Urinary bladder (tissue), 4 donors: ENCODE data around the gene GNB1. TPM values are rescaled to one million over a fixed set of nuclear protein-coding genes. Genes with fewer than 3 reads are reported as not detected.
A peak's percentile ranks its signal among the peaks of the same experiment; 100 is the strongest.

Experiments
- DNase-seq: peaks from one replicate; pipeline ENCODE4 v3.0.0-alpha.2; 2015; ENCODE audit errors: extremely low spot score
- H3K27ac ChIP-seq: one replicate; pipeline ENCODE4 v1.5.1; 2013; ENCODE audit warnings: low read depth, mild to moderate bottlenecking, moderate library complexity
- H3K36me3 ChIP-seq: one replicate; pipeline ENCODE4 v1.6.1; 2013; ENCODE audit warnings: mild to moderate bottlenecking, moderate library complexity; ENCODE audit not compliant: insufficient read depth
- H3K4me1 ChIP-seq: one replicate; pipeline ENCODE4 v1.6.1; 2013; ENCODE audit warnings: mild to moderate bottlenecking, moderate library complexity; ENCODE audit not compliant: insufficient read depth
- H3K4me3 ChIP-seq: one replicate; pipeline ENCODE4 v1.5.1; 2013; ENCODE audit warnings: low read depth, low read length
- WGBS: extraction: QIAGEN DNeasy Blood & Tissue Kit; methylation state at CpG from one replicate; pipeline ENCODE4 v1.1.7; 2013; 5-methylcytosine and 5-hydroxymethylcytosine counted together
- polyA plus RNA-seq: library from polyadenylated mRNA; stranded (reverse); fragments of 200-250 nt; gene quantifications from one replicate; pipeline ENCODE4 v1.2.3, GENCODE V29; 2013
- total RNA-seq: library from RNA; depleted of rRNA; stranded (reverse); fragments of >200 nt; gene quantifications from one replicate; pipeline ENCODE4 v1.2.3, GENCODE V29; 2014
- donor health status: healthy with polysubstance abuse.
- donor health status: healthy.

Gene GNB1
- total and polyA plus RNA-seq, 2 donors = 123 to 200 TPM

DNA sequence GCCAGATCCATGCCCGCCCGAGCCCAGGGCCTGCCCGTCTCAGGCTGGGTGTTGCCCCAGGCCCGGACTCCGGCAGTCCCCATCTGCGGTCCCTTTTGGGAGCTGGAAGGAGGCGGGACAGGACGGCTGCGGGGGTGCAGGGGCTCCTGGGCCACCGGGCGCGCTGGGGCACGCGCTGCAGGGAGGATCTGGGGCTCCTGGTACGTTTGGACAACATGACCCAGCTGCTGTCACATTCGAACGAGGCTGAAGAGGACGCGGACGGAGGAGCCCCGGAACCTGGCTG lies 17.6 kb upstream of the GNB1 start:
- Histone ChIP-seq H3K4me3 (peak overlapping the region; percentile 63), H3K4me1 (peaks cover 3% of the 10 kb centered on the region), H3K36me3 (no peaks in the 10 kb centered on the region), H3K27ac (peak overlapping the region; percentile 91)
- WGBS = 6% methylated on average over 21 of the region's 21 CpGs
- no peak for DNase-seq

DNA sequence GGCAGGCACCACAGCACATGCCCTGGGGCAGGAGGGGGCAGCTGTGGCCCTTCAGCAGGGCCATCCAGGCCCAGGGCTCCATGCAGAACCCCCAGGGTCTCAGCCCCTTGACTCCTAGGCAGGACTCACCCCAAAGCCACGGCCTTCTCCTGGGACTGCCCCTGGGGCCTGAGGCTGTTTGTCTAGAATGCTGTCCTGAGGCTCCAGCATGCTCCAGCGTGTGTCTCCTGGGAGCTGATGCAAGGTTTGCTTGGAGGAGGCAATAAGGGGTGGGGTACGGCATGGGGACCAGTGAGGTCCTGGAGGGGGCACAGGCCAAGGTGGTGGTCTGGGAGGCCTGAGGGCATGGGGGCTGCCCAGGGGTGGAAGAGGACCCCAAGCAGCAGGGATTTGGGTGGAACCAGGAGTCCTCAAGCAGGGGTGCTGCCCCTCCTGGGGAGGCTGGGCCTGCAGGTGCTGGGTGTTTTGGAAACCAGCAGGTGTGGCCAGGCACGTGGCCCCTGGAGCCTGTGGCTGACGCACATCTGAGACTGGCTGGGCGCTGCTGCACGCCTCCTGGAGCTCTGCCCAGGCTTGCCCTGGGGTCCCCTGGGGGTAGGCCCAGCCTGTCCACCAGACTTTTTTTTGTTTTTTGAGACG lies 16.3 kb upstream of the GNB1 start:
- no peaks in the 10 kb centered on the region for H3K36me3 ChIP-seq
- peaks cover 3% of the 10 kb centered on the region for H3K4me1 ChIP-seq
- H3K27ac ChIP-seq = no peak overlapping the region
- no peak for DNase-seq
- H3K4me3 ChIP-seq = no peak overlapping the region
- 69% methylated on average over 8 of the region's 8 CpGs for WGBS

DNA sequence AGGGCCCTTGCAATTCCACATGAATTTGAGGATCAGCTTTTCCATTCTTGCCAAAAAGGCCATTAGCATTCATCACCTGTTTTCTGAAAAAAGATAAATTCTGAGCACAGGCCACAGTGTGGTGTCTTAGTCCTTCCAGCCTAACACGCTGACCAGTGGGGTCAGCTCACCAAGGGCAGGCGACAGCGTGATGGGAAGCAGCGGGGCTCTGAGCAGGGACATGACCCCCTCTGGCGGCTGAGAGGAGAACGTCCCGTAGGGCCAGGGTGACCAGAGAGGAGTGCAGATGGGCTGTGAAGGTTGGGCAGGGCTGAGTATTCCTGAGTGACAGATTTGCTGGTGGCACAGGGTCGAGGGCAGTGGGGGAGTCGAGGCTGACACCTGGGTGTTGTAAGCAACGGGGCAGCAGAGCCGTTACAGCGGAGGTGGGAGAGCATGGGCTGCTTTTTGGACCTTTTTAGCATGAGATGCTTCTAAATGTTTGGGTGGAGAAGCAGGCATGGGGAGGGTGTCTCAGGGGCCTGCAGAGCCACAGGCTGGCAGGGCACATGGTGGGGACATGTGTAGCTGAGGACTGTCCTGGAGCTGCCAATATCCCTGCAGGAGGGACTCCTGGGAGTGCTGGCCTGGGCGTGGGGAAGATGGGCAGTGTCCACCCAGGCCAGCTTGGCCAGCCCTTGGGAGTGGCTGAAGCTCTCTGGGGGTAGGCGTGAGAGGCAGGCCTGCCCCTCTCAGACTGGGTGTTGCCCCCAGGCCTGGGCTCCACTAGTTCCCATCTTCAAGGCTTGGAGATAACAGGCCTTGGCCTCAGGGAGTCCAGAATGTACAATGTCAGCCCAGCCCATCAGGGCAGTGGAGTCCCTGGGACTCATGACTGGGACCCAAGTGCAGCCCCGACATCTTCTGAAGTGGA lies 15.6 kb upstream of the GNB1 start:
- Histone ChIP-seq H3K4me1 (peaks cover 3% of the 10 kb centered on the region), H3K4me3 (no peak overlapping the region), H3K36me3 (no peaks in the 10 kb centered on the region), H3K27ac (no peak overlapping the region)
- 23% methylated on average over 15 of the region's 15 CpGs for WGBS
- peak; percentile 49 for DNase-seq

DNA sequence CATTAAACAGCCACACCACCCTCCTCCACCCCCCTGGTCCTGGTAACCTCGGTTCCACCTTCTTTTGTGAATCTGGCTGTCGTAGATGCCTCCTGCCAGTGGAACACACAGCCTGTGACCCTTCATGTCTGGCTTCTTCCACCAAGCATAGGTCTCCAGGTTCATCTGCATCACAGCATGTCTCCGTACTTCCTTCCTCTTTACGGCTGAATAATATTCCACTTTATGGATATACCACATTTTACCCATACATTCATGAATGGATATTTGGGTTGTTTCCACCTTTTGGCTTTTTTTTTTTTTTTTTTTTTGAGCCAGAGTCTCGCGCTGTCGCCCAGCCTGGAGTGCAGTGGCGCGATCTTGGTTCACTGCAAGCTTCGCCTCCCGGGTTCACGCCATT lies 12.3 kb upstream of the GNB1 start:
- 88% methylated on average over 12 of the region's 12 CpGs for WGBS
- peaks cover under 1% of the 10 kb centered on the region for H3K4me1 ChIP-seq
- H3K36me3 ChIP-seq = no peaks in the 10 kb centered on the region
- no peak for DNase-seq
- no peak overlapping the region for H3K4me3 ChIP-seq
- H3K27ac ChIP-seq = no peak overlapping the region

DNA sequence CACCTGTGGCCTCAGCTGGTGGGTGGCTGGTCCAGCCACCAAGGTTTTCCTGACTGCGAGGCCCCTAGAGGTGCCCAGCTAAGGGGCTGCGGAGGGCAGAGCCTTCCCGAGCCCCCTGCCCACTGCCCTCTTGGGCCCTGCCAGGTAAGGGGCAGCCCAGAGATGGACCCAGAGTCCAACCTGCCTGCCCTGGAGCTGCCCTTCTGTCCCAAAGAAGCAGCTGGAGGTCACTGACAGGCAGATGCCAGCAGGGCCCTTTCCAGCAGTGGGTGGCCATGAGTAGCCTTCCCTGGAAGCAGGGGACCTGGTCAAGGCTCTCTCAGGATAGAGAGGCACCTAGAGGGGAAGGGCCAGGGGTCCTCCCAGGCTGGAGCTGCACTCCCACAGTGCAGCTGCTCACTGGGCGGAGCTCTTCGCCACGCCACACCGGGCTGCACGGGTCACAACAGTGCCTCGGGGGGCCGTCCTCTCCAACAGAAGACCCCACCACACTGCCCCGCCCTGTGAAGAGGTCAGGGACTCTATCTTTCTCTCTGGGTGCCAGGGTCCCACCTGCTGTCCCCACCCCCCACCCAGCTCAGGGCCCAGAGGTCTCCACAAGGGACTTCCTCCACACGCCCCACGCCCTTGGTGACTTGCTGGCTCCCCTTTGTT lies 10.9 kb upstream of the GNB1 start:
- H3K36me3 ChIP-seq = no peaks in the 10 kb centered on the region
- no peak overlapping the region for H3K27ac ChIP-seq
- DNase-seq = no peak
- no peak overlapping the region for H3K4me3 ChIP-seq
- 73% methylated on average over 13 of the region's 13 CpGs for WGBS
- H3K4me1 ChIP-seq = no peaks in the 10 kb centered on the region

DNA sequence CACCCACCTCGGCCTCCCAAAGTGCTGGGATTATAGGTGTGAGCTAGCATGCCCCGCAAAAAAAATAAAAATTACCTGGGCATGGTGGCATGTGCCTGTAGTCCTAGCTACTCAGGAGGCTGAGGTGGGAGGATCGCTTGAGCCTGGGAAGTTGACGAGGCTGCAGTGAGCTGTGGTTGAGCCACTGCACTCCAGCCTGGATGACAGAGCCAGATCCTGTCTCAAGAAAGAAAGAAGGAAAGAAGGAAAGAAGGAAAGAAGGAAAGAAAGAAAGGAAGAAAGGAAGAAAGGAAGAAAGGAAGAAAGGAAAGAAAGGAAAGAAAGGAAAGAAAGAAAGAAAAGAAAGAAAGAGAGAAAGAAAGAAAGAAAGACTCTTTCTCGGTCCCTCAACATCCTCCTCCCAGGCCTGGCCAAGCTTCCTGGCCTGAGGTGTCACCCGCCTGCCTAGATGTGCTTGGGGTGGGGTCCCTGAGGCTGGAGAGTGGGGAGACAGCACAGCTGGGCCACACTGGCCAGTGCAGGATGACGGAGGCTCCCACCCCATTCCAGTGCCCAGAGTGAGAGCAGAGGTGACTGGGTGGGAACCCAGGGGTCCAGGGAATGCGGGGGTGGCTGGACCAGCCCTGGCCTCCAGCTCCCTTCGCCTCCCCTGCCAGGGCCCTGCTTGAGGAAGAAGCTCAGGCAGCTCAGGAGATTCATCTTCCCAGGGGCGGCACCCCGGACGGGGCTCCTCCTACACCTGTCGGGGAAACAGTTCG lies 10.2 kb upstream of the GNB1 start:
- H3K36me3 ChIP-seq = no peaks in the 10 kb centered on the region
- no peak for DNase-seq
- no peaks in the 10 kb centered on the region for H3K4me1 ChIP-seq
- no peak overlapping the region for H3K27ac ChIP-seq
- 79% methylated on average over 14 of the region's 14 CpGs for WGBS
- H3K4me3 ChIP-seq = no peak overlapping the region

DNA sequence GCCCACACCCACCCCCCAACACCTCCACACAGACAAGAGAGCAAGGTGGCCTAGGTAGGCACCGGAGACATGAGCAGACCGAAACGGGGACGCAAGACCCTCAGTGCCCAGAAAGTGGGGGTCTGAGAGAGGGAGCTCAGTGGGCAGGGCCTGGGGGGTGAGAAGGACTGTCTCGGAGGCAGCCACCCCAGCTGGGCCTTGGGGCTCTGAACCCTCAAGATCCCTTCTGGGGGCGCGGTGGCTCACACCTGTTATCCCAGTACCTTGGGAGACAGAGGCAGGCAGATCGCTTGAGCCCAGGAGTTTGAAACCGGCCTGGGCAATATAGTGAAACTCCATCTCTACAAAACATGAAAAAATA lies 9.1 kb upstream of the GNB1 start:
- DNase-seq = no peak
- H3K27ac ChIP-seq = no peak overlapping the region
- 88% methylated on average over 9 of the region's 9 CpGs for WGBS
- no peak overlapping the region for H3K4me3 ChIP-seq
- no peaks in the 10 kb centered on the region for H3K4me1 ChIP-seq
- H3K36me3 ChIP-seq = no peaks in the 10 kb centered on the region

DNA sequence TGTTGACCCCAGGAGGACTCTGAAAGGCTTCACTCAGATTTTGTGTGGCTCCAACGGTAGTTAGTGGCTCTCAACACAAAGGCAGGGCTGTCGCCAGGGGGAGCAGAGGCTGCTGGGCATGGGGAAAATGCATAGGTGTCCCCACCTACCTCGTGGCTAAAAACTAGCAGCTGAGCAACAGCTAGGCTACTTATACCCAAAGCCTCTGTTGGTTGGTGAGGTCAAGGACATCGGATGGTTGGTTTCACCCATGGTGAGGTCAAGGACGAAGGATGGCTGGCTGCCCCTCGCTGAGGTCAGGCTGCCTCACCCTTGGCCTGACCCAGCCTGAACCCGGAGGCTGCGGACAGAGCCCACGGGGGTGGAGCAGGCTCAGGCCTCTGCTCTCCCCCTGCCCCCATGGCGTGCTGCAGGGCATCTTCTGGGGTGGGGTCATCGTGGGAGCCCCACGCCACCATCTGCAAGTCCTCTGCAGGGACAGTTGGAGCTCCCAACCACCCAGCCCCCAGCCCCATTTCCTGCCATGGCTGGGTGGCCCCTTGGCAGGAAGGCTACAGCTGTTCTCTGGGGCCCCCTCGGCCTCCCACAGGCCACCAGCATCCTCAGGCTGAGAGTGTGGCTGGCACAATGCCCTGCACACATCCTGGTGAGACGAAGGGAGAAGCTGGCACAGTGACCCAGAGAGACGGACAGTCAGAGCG lies 8.5 kb upstream of the GNB1 start:
- DNase-seq = no peak
- 53% methylated on average over 16 of the region's 16 CpGs for WGBS
- H3K27ac ChIP-seq = no peak overlapping the region
- peaks cover 2% of the 10 kb centered on the region for H3K4me1 ChIP-seq
- no peak overlapping the region for H3K4me3 ChIP-seq
- H3K36me3 ChIP-seq = no peaks in the 10 kb centered on the region

DNA sequence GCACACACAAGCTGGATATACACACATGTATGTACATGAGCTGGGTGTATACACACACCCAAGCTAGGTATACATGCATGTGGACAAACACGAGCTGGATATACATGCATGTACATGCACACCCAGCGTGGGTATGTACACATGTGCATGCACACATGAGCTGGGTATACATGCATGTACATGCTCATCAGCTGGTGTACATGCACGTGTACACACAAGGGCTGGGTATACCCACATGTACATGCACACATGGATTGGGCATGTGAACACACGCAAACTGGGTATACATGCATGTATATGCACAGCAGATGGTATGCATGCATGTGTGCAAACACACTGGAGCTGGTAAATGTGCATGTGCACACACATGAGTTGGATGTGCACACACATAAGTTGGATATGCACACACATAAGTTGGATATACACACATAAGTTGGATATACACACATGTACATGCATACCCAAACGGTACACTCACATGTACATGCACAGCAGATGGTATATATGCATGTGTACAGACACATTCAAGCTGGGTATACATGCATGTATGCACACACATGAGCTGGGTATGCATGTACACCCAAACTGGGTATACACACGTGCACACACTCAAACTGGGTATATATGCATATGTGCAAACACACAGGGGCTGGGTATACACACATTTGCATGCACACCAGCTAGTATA lies 7.5 kb upstream of the GNB1 start:
- DNase-seq = no peak
- no peaks in the 10 kb centered on the region for H3K36me3 ChIP-seq
- H3K4me3 ChIP-seq = no peak overlapping the region
- peaks cover 2% of the 10 kb centered on the region for H3K4me1 ChIP-seq
- H3K27ac ChIP-seq = no peak overlapping the region
- 92% methylated on average over 6 of the region's 6 CpGs for WGBS

DNA sequence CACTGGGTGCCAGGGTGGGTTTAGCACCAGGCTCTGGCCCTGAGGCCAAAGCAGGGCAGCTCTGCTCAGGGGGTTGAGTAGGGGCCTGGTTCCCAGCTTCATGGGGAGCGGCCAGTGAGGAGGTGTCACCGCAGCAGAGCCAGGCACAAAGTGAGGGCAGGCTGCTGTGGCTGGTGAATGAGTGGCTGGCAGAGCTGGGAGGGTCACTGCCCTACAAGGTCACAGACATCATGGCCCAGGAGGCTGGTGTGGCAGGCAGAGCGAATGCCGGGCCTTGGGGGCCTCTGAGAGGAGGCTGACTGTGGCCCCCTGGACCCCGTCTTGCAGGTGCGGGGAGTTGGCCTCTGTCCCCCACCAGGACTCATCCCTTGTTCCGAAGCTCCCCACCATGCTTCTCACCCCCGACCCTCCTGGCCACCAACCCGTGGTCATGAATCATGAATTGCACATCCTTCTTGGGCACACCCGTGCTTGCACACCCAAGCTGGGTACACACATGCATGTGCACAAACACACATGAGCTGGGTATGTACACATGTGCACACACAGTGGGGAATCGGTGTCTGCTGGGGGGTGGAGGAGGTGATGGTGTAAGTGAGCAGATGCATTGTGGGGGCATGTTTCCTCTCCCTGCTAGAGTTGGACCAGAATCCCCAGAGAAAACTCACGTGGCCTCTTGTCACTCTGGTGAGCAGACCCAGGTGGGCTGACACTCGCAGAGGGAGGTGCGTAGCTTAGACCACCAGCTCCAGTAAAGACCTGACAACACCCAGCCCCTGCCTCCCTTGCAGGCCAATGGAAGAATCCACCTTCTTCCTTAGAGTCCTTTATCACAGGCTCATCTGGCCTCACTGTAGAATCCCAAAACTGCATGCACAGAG lies 4.8 kb upstream of the GNB1 start:
- H3K36me3 ChIP-seq = no peaks in the 10 kb centered on the region
- H3K27ac ChIP-seq = no peak overlapping the region
- H3K4me3 ChIP-seq = no peak overlapping the region
- 73% methylated on average over 14 of the region's 14 CpGs for WGBS
- peaks cover 2% of the 10 kb centered on the region for H3K4me1 ChIP-seq
- DNase-seq = no peak

DNA sequence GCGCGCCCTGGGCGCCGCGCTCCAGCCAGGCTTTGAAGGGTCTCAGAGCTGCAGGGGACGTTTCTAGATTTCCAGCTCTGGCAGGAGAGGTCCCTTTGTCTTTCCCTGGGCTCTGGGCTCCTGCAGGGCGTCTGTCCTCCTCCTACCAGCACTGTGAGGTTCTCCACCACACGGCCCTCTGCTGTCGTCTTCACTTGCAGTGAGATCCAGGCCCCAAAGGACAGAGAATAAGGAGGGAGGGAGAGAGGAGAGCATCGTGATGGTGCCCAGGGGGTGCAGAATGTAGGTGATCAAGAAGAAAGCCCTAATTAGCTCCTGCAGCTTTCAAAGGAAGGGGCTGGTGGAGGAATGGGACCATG lies 4.2 kb upstream of the GNB1 start:
- Histone ChIP-seq H3K4me1 (peaks cover 2% of the 10 kb centered on the region), H3K27ac (no peak overlapping the region), H3K4me3 (no peak overlapping the region), H3K36me3 (no peaks in the 10 kb centered on the region)
- DNase-seq = no peak
- 40% methylated on average over 10 of the region's 10 CpGs for WGBS

DNA sequence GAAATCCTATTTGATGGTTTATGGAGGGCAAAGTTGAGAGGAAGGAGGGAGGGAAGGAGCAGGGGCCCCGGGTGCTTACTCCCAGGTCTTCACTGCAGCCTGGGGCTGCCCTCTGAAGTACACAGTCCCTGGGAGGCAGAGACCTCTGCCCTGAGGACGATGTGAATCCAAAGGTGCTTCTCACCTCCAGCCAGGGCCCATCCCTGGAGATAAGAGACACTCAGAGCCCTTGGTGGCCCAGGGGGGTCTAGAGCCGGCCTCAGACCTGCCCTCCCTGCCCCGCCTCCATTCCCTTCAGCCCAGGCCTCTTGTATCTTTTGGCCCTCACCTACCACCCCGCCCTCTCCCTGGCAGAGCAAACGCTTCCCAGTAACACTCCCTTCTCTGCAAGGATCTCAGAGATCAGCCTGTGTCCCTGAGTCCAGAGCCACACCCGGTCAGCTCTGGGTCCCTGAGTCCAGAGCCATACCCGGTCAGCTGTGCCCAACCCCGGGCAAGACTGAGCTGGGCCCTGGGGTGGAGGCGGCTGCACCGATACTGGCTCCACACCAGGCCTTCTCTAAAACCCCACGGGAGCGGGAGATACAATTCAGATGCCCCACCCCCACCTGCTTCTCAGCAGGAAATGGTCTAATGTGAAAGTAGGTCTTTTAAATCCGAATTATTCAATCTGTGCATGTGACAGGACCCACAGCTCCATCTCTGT lies 3.6 kb upstream of the GNB1 start:
- no peaks in the 10 kb centered on the region for H3K36me3 ChIP-seq
- peaks cover 2% of the 10 kb centered on the region for H3K4me1 ChIP-seq
- H3K27ac ChIP-seq = no peak overlapping the region
- no peak overlapping the region for H3K4me3 ChIP-seq
- WGBS = 17% methylated on average over 14 of the region's 14 CpGs
- DNase-seq = no peak
